ENCODE data around the gene MAP1LC3B2. TPM values are rescaled to one million over a fixed set of nuclear protein-coding genes. Genes with fewer than 3 reads are reported as not detected.

MAP1LC3B2 gene
- total and polyA plus RNA-seq, 2 of the 8 experiments (the other 6 are each of a cell fraction or from before 2014, with no cell fraction given) = 0.39 to 1.5 TPM

DNA sequence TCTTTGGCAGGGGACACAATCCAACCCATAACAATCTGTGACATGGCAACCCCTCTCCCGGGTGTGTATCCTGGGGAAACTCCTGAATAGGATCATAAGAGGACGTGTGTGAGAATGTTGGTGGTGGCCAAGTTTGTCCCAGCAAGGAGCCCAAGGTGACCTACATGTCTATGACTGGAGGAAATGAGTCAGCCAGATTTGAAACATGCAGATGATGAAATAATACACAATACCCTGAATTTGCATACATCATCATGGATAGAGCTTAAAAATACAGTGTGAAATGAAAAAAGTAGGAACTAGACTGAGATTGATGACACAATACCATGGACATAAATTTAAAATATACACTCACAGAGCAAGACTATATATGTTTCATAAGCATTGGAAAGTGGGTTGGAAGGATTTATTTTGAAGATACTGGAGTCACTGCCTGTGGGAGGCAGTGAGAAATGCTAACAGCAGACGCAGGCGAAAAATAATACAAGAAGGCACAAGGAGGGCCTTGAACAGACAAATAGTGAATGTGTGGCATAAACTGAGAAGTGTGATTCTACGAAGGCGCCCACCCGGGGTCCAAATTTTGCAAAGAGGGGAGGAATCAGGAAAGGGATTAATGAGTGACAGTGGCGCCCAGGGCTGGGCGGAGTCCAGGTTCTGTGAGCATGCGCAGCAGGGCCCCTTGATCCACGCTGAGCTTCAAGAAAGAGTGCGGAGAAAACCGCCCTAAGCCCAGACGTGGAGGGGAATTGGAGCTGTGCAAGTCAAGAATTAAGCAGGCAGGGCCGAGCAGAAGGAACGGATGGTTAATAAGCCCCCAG lies 7.0 kb upstream of the MAP1LC3B2 start:
- Histone ChIP-seq H4K8ac (ENCODE audit: extremely low read depth, insufficient read depth, low read length) (no peak overlapping the region), H2BK12ac (ENCODE audit: low read depth, low read length) (no peak overlapping the region), H3K56ac (replicated peaks; ENCODE audit: insufficient read length, low read depth, low read length) (no peak overlapping the region), H2AK5ac (ENCODE audit: low read depth, low read length) (no peak overlapping the region), H3K23me2 (ENCODE audit: low read depth, low read length) (peaks cover 6% of the 10 kb centered on the region; the same call in 1 of the 2 replicates), H3K4me2 (ENCODE audit: insufficient read depth in 1 of 2, low read depth in 2 of 2, low read length in 2 of 2) (no peak overlapping the region), H3K79me1 (ENCODE audit: low read depth, low read length) (no peaks in the 10 kb centered on the region), H3K4me3 (ENCODE audit: extremely low read depth in 1 of 4, insufficient read depth in 2 of 4, low read depth in 3 of 4, low read length in 4 of 4) (no peak overlapping the region), H3K27ac (ENCODE audit: low read depth, low read length) (no peak overlapping the region), H2BK120ac (replicated peaks; ENCODE audit: low read depth, low read length) (no peak overlapping the region), H4K5ac (ENCODE audit: insufficient read length, low read depth, low read length) (no peak overlapping the region), H3K14ac (ENCODE audit: insufficient read length) (no peak overlapping the region), H4K20me1 (replicated peaks in 1 of 2; ENCODE audit: control insufficient read depth in 1 of 2, insufficient read depth in 2 of 2, low read length in 2 of 2) (no peaks in the 10 kb centered on the region), H3K23ac (ENCODE audit: insufficient read length) (no peak overlapping the region), H2AFZ (ENCODE audit: low read length) (no peak overlapping the region), H3K36me3 (ENCODE audit: control insufficient read depth in 2 of 4, insufficient read depth in 4 of 4, low read length in 3 of 4) (no peaks in the 10 kb centered on the region), H3K4ac (replicated peaks; ENCODE audit: insufficient read length, low read depth, low read length) (no peak overlapping the region), H2BK5ac (ENCODE audit: low read depth, low read length) (no peak overlapping the region), H3K9ac (replicated peaks in 1 of 4; ENCODE audit: extremely low read depth in 1 of 4, low read depth in 3 of 4, low read length in 3 of 4) (no peak overlapping the region), H2BK20ac (ENCODE audit: low read length) (no peak overlapping the region; the same call in 1 of the 2 replicates), H3K4me1 (replicated peaks in 1 of 4; ENCODE audit: control insufficient read depth in 3 of 4, insufficient read depth in 4 of 4, low read length in 3 of 4) (no peaks in the 10 kb centered on the region), H2BK15ac (ENCODE audit: low read length) (no peak overlapping the region), H4K91ac (replicated peaks; ENCODE audit: insufficient read length, low read length) (no peak overlapping the region), H3K9me3 (ENCODE audit: insufficient read depth in 2 of 2, low read depth in 1 of 2, low read length in 1 of 2) (no peaks in the 10 kb centered on the region), H3K18ac (ENCODE audit: extremely low read depth, low read length) (no peak overlapping the region), H3K79me2 (ENCODE audit: control insufficient read depth in 1 of 2, insufficient read depth in 2 of 2, low read length in 2 of 2) (no peaks in the 10 kb centered on the region), H3K27me3 (replicated peaks in 1 of 4; ENCODE audit: control insufficient read depth in 3 of 4, extremely low read depth in 1 of 4, insufficient read depth in 3 of 4, low read length in 3 of 4) (no peaks in the 10 kb centered on the region)
- ChIA-PET CTCF (ENCODE audit: partially characterized antibody) (no interaction called here), POLR2A (ENCODE audit: partially characterized antibody) (interaction anchor here (2.1 kb wide), 1 partner anchor 46 kb away, joined by 5 read pairs; no protein-coding TSS in a partner anchor)
- 93% methylated on average over 16 of the region's 16 CpGs; no CpG with 5 or more reads in 1 of the 2 experiments for WGBS, 2 experiments (ENCODE audit: extremely low coverage in 1 of 2, insufficient coverage in 1 of 2, insufficient read length in 1 of 2, insufficient replicate concordance in 2 of 2, low coverage in 1 of 2, low lambda C conversion rate in 2 of 2, missing lambda C conversion rate in 1 of 2)
- no peak for FAIRE-seq
- TF ChIP-seq CBX8 (IDR thresholded peaks at IDR 0.05; ENCODE audit: borderline replicate concordance, low read depth, low read length) = no peak
- TF ChIP-seq SUZ12 (IDR thresholded peaks at IDR 0.05; ENCODE audit: low read length) = no peak
- TF ChIP-seq FOSL1 (IDR thresholded peaks at IDR 0.05; ENCODE audit: insufficient read depth, low read depth, low read length) = no peak
- no peak for TF ChIP-seq CREB1 (IDR thresholded peaks at IDR 0.05)
- TF ChIP-seq GTF2F1 (IDR thresholded peaks at IDR 0.05; ENCODE audit: borderline replicate concordance, low read depth, low read length) = no peak
- no peak for TF ChIP-seq PHF8 (conservative IDR thresholded peaks at IDR 0.05; ENCODE audit: low read depth, low read length)
- no peak for TF ChIP-seq RNF2 (IDR thresholded peaks at IDR 0.05; ENCODE audit: borderline replicate concordance, low read depth, low read length, missing control alignments, poor library complexity, severe bottlenecking)
- TF ChIP-seq TCF12 (IDR thresholded peaks at IDR 0.05; ENCODE audit: low read depth, low read length) = no peak
- no peak for DNase-seq (ENCODE audit: low read depth in 1 of 2, low spot score in 2 of 2)

Data from H1 (cell line).